ENCODE results near the gene SH2B2. TPM values are rescaled to one million over a fixed set of nuclear protein-coding genes. Genes with fewer than 3 reads are reported as not detected.

SH2B2 gene
- total RNA-seq, 1 experiment from 2014 or later, result 14.7 TPM

DNA sequence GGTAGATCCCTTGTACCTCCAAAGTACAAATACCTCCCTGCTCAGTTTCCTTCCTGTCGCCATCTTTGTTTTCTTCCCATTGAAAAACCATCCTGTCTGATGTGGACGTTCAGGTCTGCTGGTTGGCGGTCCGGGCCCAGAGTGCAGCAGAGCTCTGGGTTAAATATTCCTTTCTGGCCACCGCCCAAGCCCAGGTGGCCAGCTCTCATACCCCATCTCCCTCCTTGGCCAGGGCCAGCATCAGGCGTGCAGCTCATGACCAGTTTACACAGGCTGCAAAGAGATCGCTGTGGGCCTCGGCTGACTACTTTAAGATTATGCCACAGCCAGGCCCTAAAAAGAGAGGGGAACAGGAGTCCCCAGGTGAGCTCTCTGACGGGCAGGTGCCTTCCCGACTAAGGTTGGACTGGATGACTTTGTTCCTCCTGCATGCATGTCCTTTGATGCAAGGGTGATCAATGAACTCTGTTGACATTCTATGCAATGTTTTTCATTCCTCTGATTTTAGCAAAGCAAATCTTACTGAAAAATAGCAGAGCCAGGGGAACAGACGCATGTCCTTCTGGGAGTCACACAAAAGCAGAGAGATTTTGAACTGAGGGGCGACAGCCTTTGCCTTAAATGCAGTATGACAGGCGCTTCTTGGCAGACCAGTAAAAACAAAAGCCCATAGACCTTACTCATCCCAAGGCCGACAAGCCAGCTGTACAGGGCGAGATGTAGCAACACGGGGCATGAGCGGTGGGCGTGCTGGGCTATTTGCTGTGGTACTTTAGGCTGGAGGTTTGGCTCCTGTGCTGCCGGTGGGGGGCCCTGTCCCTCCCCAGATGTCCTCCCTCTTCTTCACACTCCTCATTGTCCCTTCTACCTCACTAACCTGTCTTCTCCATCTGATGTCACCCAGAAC, 33.3 kb upstream of the SH2B2 start (continued):
- TF ChIP-seq, protein P1, sequence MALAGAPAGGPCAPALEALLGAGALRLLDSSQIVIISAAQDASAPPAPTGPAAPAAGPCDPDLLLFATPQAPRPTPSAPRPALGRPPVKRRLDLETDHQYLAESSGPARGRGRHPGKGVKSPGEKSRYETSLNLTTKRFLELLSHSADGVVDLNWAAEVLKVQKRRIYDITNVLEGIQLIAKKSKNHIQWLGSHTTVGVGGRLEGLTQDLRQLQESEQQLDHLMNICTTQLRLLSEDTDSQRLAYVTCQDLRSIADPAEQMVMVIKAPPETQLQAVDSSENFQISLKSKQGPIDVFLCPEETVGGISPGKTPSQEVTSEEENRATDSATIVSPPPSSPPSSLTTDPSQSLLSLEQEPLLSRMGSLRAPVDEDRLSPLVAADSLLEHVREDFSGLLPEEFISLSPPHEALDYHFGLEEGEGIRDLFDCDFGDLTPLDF (CRISPR knock-in tag; IDR thresholded peaks at IDR 0.05), result no peak
- TF ChIP-seq, protein P2, sequence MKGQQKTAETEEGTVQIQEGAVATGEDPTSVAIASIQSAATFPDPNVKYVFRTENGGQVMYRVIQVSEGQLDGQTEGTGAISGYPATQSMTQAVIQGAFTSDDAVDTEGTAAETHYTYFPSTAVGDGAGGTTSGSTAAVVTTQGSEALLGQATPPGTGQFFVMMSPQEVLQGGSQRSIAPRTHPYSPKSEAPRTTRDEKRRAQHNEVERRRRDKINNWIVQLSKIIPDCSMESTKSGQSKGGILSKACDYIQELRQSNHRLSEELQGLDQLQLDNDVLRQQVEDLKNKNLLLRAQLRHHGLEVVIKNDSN (CRISPR knock-in tag; IDR thresholded peaks at IDR 0.05), result no peak
- TF ChIP-seq IRF2 (CRISPR knock-in tag; IDR thresholded peaks at IDR 0.05; ENCODE audit: borderline replicate concordance, low read depth), result no peak

DNA sequence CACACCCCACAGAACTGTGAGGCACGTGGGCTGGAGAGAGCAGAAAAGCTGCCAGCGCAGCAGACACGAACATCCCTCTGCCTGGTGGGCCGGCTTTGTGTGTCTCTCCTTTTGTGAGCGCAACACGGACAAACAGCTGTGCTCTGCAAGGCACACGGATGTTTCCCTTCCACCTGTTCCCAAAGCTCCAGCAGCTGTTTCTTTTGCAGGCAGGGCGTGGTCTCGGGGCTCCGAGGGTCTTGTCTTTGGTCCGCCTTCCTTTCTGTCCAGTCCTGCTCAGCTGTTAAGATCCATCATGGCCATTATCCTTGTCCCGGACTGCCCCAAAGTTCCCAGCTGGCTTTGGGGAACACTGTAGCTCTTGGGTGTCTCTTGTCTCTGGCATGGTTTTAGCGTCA, 32.7 kb upstream of the SH2B2 start:
- Mint-ChIP-seq H3K27me3 (ENCODE audit: low read depth) (no peaks in the 10 kb centered on the region), H3K4me1 (peaks cover 20% of the 10 kb centered on the region), H3K4me3 (no peak overlapping the region), H3K27ac (no peak overlapping the region; the same call in 1 of the 2 replicates), H3K9me3 (no peaks in the 10 kb centered on the region), H3K36me3 (peaks cover 8% of the 10 kb centered on the region; the same call in 1 of the 2 replicates)
- no peak for TF ChIP-seq NR2C2 (CRISPR knock-in tag; IDR thresholded peaks at IDR 0.05)
- no peak for ATAC-seq
- ChIA-PET CTCF (no interaction called here), POLR2A (no interaction called here)
- DNase-seq (ENCODE audit: low spot score), result no peak

DNA sequence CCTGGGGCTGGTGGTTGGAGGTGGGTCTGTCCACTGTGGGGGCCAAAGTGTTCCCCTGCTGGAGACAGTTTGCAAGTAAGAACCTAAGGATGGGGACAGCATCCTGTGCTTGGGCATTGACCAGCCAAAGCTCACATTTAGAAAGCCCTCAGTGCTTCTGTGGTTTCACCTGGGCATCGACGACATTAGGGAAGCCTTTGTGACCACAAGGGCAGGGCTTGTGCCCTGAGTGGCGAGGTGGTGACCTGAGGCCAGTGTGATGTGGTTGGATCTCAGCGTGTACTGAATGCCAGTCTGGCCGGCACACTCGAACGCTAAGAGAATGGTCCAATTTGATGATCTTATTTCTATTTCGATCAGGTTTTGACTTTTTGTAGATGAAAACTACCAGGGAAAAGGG, 32.1 kb upstream of the SH2B2 start:
- CTCF ChIA-PET, result no interaction called here
- DNase-seq (ENCODE audit: low spot score) (no peak), ATAC-seq (no peak)
- Mint-ChIP-seq H3K27me3 (ENCODE audit: low read depth) (no peaks in the 10 kb centered on the region), H3K27ac (no peak overlapping the region), H3K36me3 (peaks cover 8% of the 10 kb centered on the region; the same call in 1 of the 2 replicates), H3K9me3 (no peaks in the 10 kb centered on the region), H3K4me3 (no peak overlapping the region), H3K4me1 (peaks cover 20% of the 10 kb centered on the region)
- POLR2A ChIA-PET, result no interaction called here
- no peak for TF ChIP-seq ZNF232 (CRISPR knock-in tag; IDR thresholded peaks at IDR 0.05)
- TF ChIP-seq, protein P3, sequence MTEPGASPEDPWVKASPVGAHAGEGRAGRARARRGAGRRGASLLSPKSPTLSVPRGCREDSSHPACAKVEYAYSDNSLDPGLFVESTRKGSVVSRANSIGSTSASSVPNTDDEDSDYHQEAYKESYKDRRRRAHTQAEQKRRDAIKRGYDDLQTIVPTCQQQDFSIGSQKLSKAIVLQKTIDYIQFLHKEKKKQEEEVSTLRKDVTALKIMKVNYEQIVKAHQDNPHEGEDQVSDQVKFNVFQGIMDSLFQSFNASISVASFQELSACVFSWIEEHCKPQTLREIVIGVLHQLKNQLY (CRISPR knock-in tag; IDR thresholded peaks at IDR 0.05), result no peak
- no peak for TF ChIP-seq CREM (CRISPR knock-in tag; IDR thresholded peaks at IDR 0.05)
- TF ChIP-seq, protein P4, sequence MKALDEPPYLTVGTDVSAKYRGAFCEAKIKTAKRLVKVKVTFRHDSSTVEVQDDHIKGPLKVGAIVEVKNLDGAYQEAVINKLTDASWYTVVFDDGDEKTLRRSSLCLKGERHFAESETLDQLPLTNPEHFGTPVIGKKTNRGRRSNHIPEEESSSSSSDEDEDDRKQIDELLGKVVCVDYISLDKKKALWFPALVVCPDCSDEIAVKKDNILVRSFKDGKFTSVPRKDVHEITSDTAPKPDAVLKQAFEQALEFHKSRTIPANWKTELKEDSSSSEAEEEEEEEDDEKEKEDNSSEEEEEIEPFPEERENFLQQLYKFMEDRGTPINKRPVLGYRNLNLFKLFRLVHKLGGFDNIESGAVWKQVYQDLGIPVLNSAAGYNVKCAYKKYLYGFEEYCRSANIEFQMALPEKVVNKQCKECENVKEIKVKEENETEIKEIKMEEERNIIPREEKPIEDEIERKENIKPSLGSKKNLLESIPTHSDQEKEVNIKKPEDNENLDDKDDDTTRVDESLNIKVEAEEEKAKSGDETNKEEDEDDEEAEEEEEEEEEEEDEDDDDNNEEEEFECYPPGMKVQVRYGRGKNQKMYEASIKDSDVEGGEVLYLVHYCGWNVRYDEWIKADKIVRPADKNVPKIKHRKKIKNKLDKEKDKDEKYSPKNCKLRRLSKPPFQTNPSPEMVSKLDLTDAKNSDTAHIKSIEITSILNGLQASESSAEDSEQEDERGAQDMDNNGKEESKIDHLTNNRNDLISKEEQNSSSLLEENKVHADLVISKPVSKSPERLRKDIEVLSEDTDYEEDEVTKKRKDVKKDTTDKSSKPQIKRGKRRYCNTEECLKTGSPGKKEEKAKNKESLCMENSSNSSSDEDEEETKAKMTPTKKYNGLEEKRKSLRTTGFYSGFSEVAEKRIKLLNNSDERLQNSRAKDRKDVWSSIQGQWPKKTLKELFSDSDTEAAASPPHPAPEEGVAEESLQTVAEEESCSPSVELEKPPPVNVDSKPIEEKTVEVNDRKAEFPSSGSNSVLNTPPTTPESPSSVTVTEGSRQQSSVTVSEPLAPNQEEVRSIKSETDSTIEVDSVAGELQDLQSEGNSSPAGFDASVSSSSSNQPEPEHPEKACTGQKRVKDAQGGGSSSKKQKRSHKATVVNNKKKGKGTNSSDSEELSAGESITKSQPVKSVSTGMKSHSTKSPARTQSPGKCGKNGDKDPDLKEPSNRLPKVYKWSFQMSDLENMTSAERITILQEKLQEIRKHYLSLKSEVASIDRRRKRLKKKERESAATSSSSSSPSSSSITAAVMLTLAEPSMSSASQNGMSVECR (CRISPR knock-in tag; IDR thresholded peaks at IDR 0.05; ENCODE audit: borderline replicate concordance), result no peak
- TF ChIP-seq, protein P2 (CRISPR knock-in tag; IDR thresholded peaks at IDR 0.05), result no peak
- TF ChIP-seq, protein P5, sequence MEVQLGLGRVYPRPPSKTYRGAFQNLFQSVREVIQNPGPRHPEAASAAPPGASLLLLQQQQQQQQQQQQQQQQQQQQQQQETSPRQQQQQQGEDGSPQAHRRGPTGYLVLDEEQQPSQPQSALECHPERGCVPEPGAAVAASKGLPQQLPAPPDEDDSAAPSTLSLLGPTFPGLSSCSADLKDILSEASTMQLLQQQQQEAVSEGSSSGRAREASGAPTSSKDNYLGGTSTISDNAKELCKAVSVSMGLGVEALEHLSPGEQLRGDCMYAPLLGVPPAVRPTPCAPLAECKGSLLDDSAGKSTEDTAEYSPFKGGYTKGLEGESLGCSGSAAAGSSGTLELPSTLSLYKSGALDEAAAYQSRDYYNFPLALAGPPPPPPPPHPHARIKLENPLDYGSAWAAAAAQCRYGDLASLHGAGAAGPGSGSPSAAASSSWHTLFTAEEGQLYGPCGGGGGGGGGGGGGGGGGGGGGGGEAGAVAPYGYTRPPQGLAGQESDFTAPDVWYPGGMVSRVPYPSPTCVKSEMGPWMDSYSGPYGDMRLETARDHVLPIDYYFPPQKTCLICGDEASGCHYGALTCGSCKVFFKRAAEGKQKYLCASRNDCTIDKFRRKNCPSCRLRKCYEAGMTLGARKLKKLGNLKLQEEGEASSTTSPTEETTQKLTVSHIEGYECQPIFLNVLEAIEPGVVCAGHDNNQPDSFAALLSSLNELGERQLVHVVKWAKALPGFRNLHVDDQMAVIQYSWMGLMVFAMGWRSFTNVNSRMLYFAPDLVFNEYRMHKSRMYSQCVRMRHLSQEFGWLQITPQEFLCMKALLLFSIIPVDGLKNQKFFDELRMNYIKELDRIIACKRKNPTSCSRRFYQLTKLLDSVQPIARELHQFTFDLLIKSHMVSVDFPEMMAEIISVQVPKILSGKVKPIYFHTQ (CRISPR knock-in tag; IDR thresholded peaks at IDR 0.05), result no peak
- TF ChIP-seq NR1H2 (CRISPR knock-in tag; IDR thresholded peaks at IDR 0.05), result no peak
- TF ChIP-seq, protein P6, sequence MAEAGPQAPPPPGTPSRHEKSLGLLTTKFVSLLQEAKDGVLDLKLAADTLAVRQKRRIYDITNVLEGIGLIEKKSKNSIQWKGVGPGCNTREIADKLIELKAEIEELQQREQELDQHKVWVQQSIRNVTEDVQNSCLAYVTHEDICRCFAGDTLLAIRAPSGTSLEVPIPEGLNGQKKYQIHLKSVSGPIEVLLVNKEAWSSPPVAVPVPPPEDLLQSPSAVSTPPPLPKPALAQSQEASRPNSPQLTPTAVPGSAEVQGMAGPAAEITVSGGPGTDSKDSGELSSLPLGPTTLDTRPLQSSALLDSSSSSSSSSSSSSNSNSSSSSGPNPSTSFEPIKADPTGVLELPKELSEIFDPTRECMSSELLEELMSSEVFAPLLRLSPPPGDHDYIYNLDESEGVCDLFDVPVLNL (CRISPR knock-in tag; IDR thresholded peaks at IDR 0.05; ENCODE audit: borderline replicate concordance, low read depth), result no peak
- no peak for TF ChIP-seq MYBL2 (CRISPR knock-in tag; IDR thresholded peaks at IDR 0.05)
- TF ChIP-seq NFE2L1 (CRISPR knock-in tag; IDR thresholded peaks at IDR 0.05), result no peak
- TF ChIP-seq MXD4 (CRISPR knock-in tag; IDR thresholded peaks at IDR 0.05; ENCODE audit: borderline replicate concordance), result no peak
- TF ChIP-seq ETV6 (CRISPR knock-in tag; IDR thresholded peaks at IDR 0.05), result no peak
